ENCODE measurements around the gene TMEM106A. TPM values are rescaled to one million over a fixed set of nuclear protein-coding genes. Genes with fewer than 3 reads are reported as not detected.

The TMEM106A gene
- total and polyA plus RNA-seq, 2 of the 13 experiments (the other 11 are each of a cell fraction or from before 2014, with no cell fraction given), result 16.9 to 35.9 TPM

GRCh38 chr17:43216369-43216761 lies 4.7 kb downstream of the TMEM106A start (continued):
- TF ChIP-seq CBFB (CRISPR knock-in tag; IDR thresholded peaks at IDR 0.05) (no peak), EEA1 (CRISPR knock-in tag; IDR thresholded peaks at IDR 0.05; ENCODE audit: borderline replicate concordance) (peak; percentile 13; the same call in 1 of the 2 replicates), KLF12 (CRISPR knock-in tag; IDR thresholded peaks at IDR 0.05; ENCODE audit: borderline replicate concordance) (peak; percentile 9; the same call in 1 of the 2 replicates), ZNF724P (CRISPR knock-in tag; IDR thresholded peaks at IDR 0.05; ENCODE audit: borderline replicate concordance) (peak; percentile 46; the same call in 1 of the 2 replicates), PHF20 (CRISPR knock-in tag; IDR thresholded peaks at IDR 0.05) (0 out of 2 replicates have a peak, but pooled peaks have one; percentile 19), MTERF4 (CRISPR knock-in tag; IDR thresholded peaks at IDR 0.05) (0 out of 2 replicates have a peak, but pooled peaks have one; percentile 4), SNAI1 (CRISPR knock-in tag; IDR thresholded peaks at IDR 0.05; ENCODE audit: borderline replicate concordance) (no peak)

- in situ Hi-C loops (cut with HindIII; ENCODE audit: extremely low pct_ligation_motif_present, low pct_unique_long_range_greater_than_20kb), result no loop called here
- Histone ChIP-seq H3K79me2 (ENCODE audit: insufficient read depth, low read length) (peaks cover 21% of the 10 kb centered on the region), H3K4me3 (replicated peaks in 1 of 3; ENCODE audit: insufficient read depth in 1 of 3, low read depth in 2 of 3, low read length in 3 of 3) (peak overlapping the region in 1 of 3 experiments; percentile 18; a peak in 1 of 6 replicates), H2AFZ (ENCODE audit: low read length) (no peak overlapping the region), H3K27me3 (ENCODE audit: control insufficient read depth in 1 of 2, insufficient read depth in 2 of 2, low read length in 2 of 2) (no peaks in the 10 kb centered on the region; a peak in 1 of 5 replicates), H3K9ac (ENCODE audit: insufficient read depth, low read depth, low read length) (peak overlapping the region; percentile 67), H4K20me1 (ENCODE audit: insufficient read depth, low read length) (no peaks in the 10 kb centered on the region), H3K27ac (ENCODE audit: extremely low read length, insufficient read depth, low read length) (peak overlapping the region; percentile 94), H3K9me3 (ENCODE audit: low read length) (no peaks in the 10 kb centered on the region), H3K4me2 (ENCODE audit: low read depth, low read length) (peak overlapping the region; percentile 60), H3K4me1 (ENCODE audit: insufficient read depth, low read length) (peaks cover 75% of the 10 kb centered on the region), H3K36me3 (replicated peaks in 1 of 2; ENCODE audit: control insufficient read depth in 1 of 2, insufficient read depth in 2 of 2, low read length in 2 of 2) (peaks cover 8 to 37% of the 10 kb centered on the region in 2 experiments)
- intact Hi-C loops (cut with micrococcal nuclease; ENCODE audit: unreplicated experiment), result loop anchor here (2.0 kb wide), 1 partner anchor 46 kb away; the partner anchor contains the start of gene NBR1
- ATAC-seq (peak; percentile 82), FAIRE-seq (peak; percentile 94), DNase-seq (ENCODE audit: low spot score) (peak; percentile 99)
- CTCF ChIA-PET (ENCODE audit: low intra/inter-chr PET ratio, low total read pairs), result no interaction called here
- BruUV-seq (replicated peaks), result no TSS peak
- 30% methylated on average over 4 of the region's 4 CpGs for WGBS (ENCODE audit: low lambda C conversion rate)
- POLR2A ChIA-PET, result interaction anchor here (0.7 to 7.6 kb wide), 23 partner anchors 9 to 219 kb away, joined by 3 to 177 read pairs (median 11); partner anchors contain the start of genes NBR1, RPL27 and VAT1
- TF ChIP-seq ZNF205 (CRISPR knock-in tag; IDR thresholded peaks at IDR 0.05) (peak; percentile 39; the same call in 1 of the 2 replicates), ZNF350 (CRISPR knock-in tag; IDR thresholded peaks at IDR 0.05; ENCODE audit: borderline replicate concordance, low read depth) (peak; percentile 85; the same call in 1 of the 2 replicates), CCAR2 (optimal IDR thresholded peaks at IDR 0.05; ENCODE audit: low read depth, low read length) (no peak), RBM22 (optimal IDR thresholded peaks at IDR 0.05; ENCODE audit: low read length) (peak; percentile 24), ZNF547 (CRISPR knock-in tag; IDR thresholded peaks at IDR 0.05) (0 out of 2 replicates have a peak, but pooled peaks have one; percentile 35), NFATC3 (CRISPR knock-in tag; IDR thresholded peaks at IDR 0.05) (no peak), STAT6 (CRISPR knock-in tag; IDR thresholded peaks at IDR 0.05; ENCODE audit: borderline replicate concordance) (peak; percentile 44), HOXA3 (CRISPR knock-in tag; IDR thresholded peaks at IDR 0.05) (peak; percentile 74), ONECUT2 (CRISPR knock-in tag; IDR thresholded peaks at IDR 0.05) (no peak), ZNF557 (CRISPR knock-in tag; IDR thresholded peaks at IDR 0.05) (peak; percentile 30; the same call in 1 of the 2 replicates), RBM39 (IDR thresholded peaks at IDR 0.05; ENCODE audit: low read depth, low read length, poor library complexity, severe bottlenecking) (no peak), ZFX (CRISPR knock-in tag; IDR thresholded peaks at IDR 0.05; ENCODE audit: low read depth) (peak; percentile 63)
These were observed 5.3 kb downstream of the TMEM106A start for GRCh38 chr17:43216762-43217613.

All from HepG2 (cell line).